ENCODE data around the gene CDCA4. TPM values are rescaled to one million over a fixed set of nuclear protein-coding genes. Genes with fewer than 3 reads are reported as not detected.

CDCA4 gene
- total RNA-seq, 1 experiment from 2014 or later: 57.7 TPM

DNA sequence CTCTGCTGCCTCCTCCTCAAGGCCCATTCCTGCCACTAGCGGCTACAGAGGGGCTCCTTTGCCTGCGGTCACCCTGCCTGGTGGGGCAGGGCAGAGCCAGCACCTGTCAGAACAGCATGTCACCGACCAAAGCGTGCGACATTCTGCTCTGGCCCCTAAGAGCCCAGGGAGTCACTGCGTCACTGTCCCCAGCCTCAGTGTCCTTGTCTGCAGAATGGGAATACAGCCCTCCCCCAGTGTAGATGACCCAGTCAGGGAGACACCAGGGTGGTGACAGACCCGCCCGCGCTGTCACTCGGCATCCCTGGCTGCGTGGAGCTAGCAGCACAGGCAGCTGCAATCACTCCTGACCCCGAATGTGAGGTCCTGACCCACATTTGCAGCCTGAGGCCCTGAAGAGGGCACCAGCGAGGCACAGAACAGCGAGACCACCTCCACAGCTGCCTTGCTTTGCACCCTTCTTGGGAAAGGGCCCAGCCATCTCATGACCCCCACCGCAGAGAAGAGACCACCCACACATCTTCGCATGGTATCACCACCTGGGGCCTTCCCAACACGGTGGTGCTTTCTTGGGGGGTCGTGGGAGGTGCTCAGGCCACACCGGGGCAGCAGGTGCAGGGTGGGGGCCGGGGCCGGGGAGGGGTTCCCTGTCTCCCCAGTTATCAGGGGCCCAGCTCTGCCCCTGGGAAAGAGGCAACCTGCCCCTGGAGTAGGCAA, 45.2 kb downstream of the CDCA4 start:
- H2BK120ac ChIP-seq (ENCODE audit: low read depth, low read length, poor library complexity, severe bottlenecking): no peak overlapping the region
- H3K79me1 ChIP-seq (ENCODE audit: insufficient read depth, low read depth, low read length, poor library complexity, severe bottlenecking): no peaks in the 10 kb centered on the region
- TF ChIP-seq, protein P1, sequence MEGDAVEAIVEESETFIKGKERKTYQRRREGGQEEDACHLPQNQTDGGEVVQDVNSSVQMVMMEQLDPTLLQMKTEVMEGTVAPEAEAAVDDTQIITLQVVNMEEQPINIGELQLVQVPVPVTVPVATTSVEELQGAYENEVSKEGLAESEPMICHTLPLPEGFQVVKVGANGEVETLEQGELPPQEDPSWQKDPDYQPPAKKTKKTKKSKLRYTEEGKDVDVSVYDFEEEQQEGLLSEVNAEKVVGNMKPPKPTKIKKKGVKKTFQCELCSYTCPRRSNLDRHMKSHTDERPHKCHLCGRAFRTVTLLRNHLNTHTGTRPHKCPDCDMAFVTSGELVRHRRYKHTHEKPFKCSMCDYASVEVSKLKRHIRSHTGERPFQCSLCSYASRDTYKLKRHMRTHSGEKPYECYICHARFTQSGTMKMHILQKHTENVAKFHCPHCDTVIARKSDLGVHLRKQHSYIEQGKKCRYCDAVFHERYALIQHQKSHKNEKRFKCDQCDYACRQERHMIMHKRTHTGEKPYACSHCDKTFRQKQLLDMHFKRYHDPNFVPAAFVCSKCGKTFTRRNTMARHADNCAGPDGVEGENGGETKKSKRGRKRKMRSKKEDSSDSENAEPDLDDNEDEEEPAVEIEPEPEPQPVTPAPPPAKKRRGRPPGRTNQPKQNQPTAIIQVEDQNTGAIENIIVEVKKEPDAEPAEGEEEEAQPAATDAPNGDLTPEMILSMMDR (conservative IDR thresholded peaks at IDR 0.05): no peak
- peak; percentile 55 for DNase-seq
- H2BK5ac ChIP-seq (ENCODE audit: insufficient read length, low read length): no peak overlapping the region
- H2AK5ac ChIP-seq (ENCODE audit: insufficient read length, low read length): no peak overlapping the region
- H4K8ac ChIP-seq (replicated peaks; ENCODE audit: insufficient read length, low read depth, low read length): no peak overlapping the region
- H3K79me2 ChIP-seq (ENCODE audit: insufficient read depth, low read length): no peaks in the 10 kb centered on the region
- Mint-ChIP-seq H3K27me3 (ENCODE audit: low read depth) (peaks cover 48% of the 10 kb centered on the region), H3K4me1 (peaks cover 11 to 24% of the 10 kb centered on the region in 2 experiments), H3K4me3 (no peak overlapping the region; a peak in 1 of 5 replicates), H3K9me3 (no peaks in the 10 kb centered on the region; a peak in 1 of 5 replicates), H3K27ac (no peak overlapping the region), H3K36me3 (ENCODE audit: insufficient read depth in 1 of 3, low read depth in 3 of 3) (no peaks in the 10 kb centered on the region)
- H3K23me2 ChIP-seq (ENCODE audit: insufficient read length, low read depth, low read length, poor library complexity, severe bottlenecking): no peaks in the 10 kb centered on the region
- H3K4ac ChIP-seq (ENCODE audit: low read depth, low read length): no peak overlapping the region
- H3K4me2 ChIP-seq (ENCODE audit: insufficient read depth, insufficient read length, low read length): no peak overlapping the region
- no peak overlapping the region for H3K9ac ChIP-seq (ENCODE audit: extremely low read depth, insufficient read length, low read length)
- no peaks in the 10 kb centered on the region for H3K9me3 ChIP-seq (ENCODE audit: control insufficient read depth, low read depth, low read length)
- H3K56ac ChIP-seq (ENCODE audit: insufficient read length, low read depth, low read length): no peak overlapping the region
- no peak overlapping the region for H2BK20ac ChIP-seq (ENCODE audit: low read depth, low read length, poor library complexity, severe bottlenecking)
- no peak overlapping the region for H4K91ac ChIP-seq (ENCODE audit: insufficient read length, low read depth, low read length)
- H3K18ac ChIP-seq (ENCODE audit: insufficient read length, low read depth, low read length): no peak overlapping the region
- no peak overlapping the region for H4K5ac ChIP-seq (ENCODE audit: insufficient read length, low read depth, low read length)
- H2BK15ac ChIP-seq (ENCODE audit: low read depth, low read length): no peak overlapping the region
- no peak overlapping the region for H3K27ac ChIP-seq (ENCODE audit: insufficient read length, low read depth, low read length)
- H3K23ac ChIP-seq (ENCODE audit: insufficient read length, low read depth, low read length): no peak overlapping the region
- WGBS (ENCODE audit: extremely low coverage, insufficient read length, low lambda C conversion rate): no CpG with 5 or more reads among the region's 21 CpGs
- H4K20me1 ChIP-seq (ENCODE audit: control insufficient read depth, insufficient read depth, insufficient read length): peaks cover 7% of the 10 kb centered on the region
- H3T11ph ChIP-seq (ENCODE audit: low read length): no peak overlapping the region
- H2AFZ ChIP-seq (ENCODE audit: low read length): no peak overlapping the region
- no peaks in the 10 kb centered on the region for H3K4me1 ChIP-seq (ENCODE audit: insufficient read depth, low read length)
- H2BK12ac ChIP-seq (ENCODE audit: insufficient read length, low read depth, low read length): no peak overlapping the region
- no peak overlapping the region for H3K14ac ChIP-seq (ENCODE audit: insufficient read depth, low read length)
- H3K27me3 ChIP-seq (ENCODE audit: insufficient read depth, low read length): peaks cover 14% of the 10 kb centered on the region; the same call in 1 of the 2 replicates
